HepG2 (cell line): Measurements from ENCODE around the gene CDK10. TPM values are rescaled to one million over a fixed set of nuclear protein-coding genes. Genes with fewer than 3 reads are reported as not detected.
A peak's percentile ranks its signal among the peaks of the same experiment; 100 is the strongest.

ENCODE experiments used
- CREB1 ChIP-seq, 2 experiments: fragments of 450-650 bp in 1 of 2; IDR thresholded peaks; 2 replicates each; pipeline ENCODE4 v1.6.1; 2016 to 2017; ENCODE audit warnings: control low read depth in 1 of 2, mild to moderate bottlenecking in 1 of 2, missing compliant biosample characterization in 1 of 2, missing genetic modification characterization in 1 of 2
- E2F1 ChIP-seq: sonication (generic); formaldehyde crosslinking; IDR thresholded peaks from 2 replicates; pipeline ENCODE4 v1.5.0; 2020; ENCODE audit warnings: missing genetic modification reagents
- ELF1 ChIP-seq: sonication (generic); formaldehyde crosslinking; IDR thresholded peaks from 2 replicates; pipeline ENCODE4 v1.4.0; 2020; ENCODE audit warnings: missing genetic modification reagents
- FOXO1 ChIP-seq: sonication (generic); formaldehyde crosslinking; IDR thresholded peaks from 2 replicates; pipeline ENCODE4 v1.4.0; 2020; ENCODE audit warnings: missing genetic modification reagents
- GRHL1 ChIP-seq: sonication (generic); formaldehyde crosslinking; conservative IDR thresholded peaks from 2 replicates; pipeline ENCODE4 v1.8.0; 2022; ENCODE audit warnings: missing genetic modification reagents
- MEIS1 ChIP-seq: sonication (generic); formaldehyde crosslinking; IDR thresholded peaks from 2 replicates; pipeline ENCODE4 v1.9.0; 2021; ENCODE audit warnings: mild to moderate bottlenecking, missing genetic modification reagents, moderate library complexity, borderline replicate concordance
- ONECUT2 ChIP-seq: sonication (generic); formaldehyde crosslinking; IDR thresholded peaks from 2 replicates; pipeline ENCODE4 v1.4.0; 2020; ENCODE audit warnings: missing genetic modification reagents
- PITX1 ChIP-seq: sonication (generic); formaldehyde crosslinking; IDR thresholded peaks from 2 replicates; pipeline ENCODE4 v1.5.1; 2020; ENCODE audit warnings: mild to moderate bottlenecking, missing genetic modification reagents
- POGZ ChIP-seq: sonication (generic); formaldehyde crosslinking; IDR thresholded peaks from 2 replicates; pipeline ENCODE4 v1.4.0; 2020; ENCODE audit warnings: mild to moderate bottlenecking, missing genetic modification reagents
- PTBP1 ChIP-seq: fragments of 200-400 bp; formaldehyde crosslinking; IDR thresholded peaks from 2 replicates; pipeline ENCODE4 v1.6.1; 2018; ENCODE audit warnings: low read length, low read depth; ENCODE audit not compliant: poor library complexity, severe bottlenecking
- SALL1 ChIP-seq: sonication (generic); formaldehyde crosslinking; IDR thresholded peaks from 2 replicates; pipeline ENCODE4 v1.8.0; 2022; ENCODE audit warnings: mild to moderate bottlenecking, missing genetic modification reagents
- ZNF20 ChIP-seq: sonication (generic); formaldehyde crosslinking; IDR thresholded peaks from 2 replicates; pipeline ENCODE4 v1.4.0; 2020; ENCODE audit warnings: mild to moderate bottlenecking, moderate library complexity, missing genetic modification reagents
- ZNF34 ChIP-seq: sonication (generic); formaldehyde crosslinking; IDR thresholded peaks from 2 replicates; pipeline ENCODE4 v1.4.0; 2020; ENCODE audit warnings: mild to moderate bottlenecking, missing genetic modification reagents, borderline replicate concordance
- ZNF350 ChIP-seq: sonication (generic); formaldehyde crosslinking; IDR thresholded peaks from 2 replicates; pipeline ENCODE4 v1.4.0; 2020; ENCODE audit warnings: mild to moderate bottlenecking, low read depth, missing genetic modification reagents, borderline replicate concordance
- ZNF503 ChIP-seq: sonication (generic); formaldehyde crosslinking; IDR thresholded peaks from 2 replicates; pipeline ENCODE4 v1.4.0; 2020; ENCODE audit warnings: missing genetic modification reagents
- ZNF607 ChIP-seq: sonication (generic); formaldehyde crosslinking; IDR thresholded peaks from 2 replicates; pipeline ENCODE4 v1.5.1; 2020; ENCODE audit warnings: missing genetic modification reagents, mild to moderate bottlenecking, borderline replicate concordance
- ZNF615 ChIP-seq: sonication (generic); formaldehyde crosslinking; IDR thresholded peaks from 2 replicates; pipeline ENCODE4 v1.5.0; 2020; ENCODE audit warnings: mild to moderate bottlenecking, missing genetic modification reagents, borderline replicate concordance
- ZNF670 ChIP-seq: sonication (generic); formaldehyde crosslinking; IDR thresholded peaks from 2 replicates; pipeline ENCODE4 v1.8.0; 2022; ENCODE audit warnings: mild to moderate bottlenecking, missing genetic modification reagents, borderline replicate concordance
- polyA plus RNA-seq, 8 experiments: library from polyadenylated mRNA; depleted of rRNA in 3 of 8; stranded (reverse) in 7 of 8; unstranded in 1 of 8; fragments of >200 nt; fragmentation: Illumina TruSeq in 4 of 8; extraction: Trizol in 4 of 8; gene quantifications; 2 replicates each; pipeline versions ENCODE4 v1.2.1 to v1.2.3, GENCODE V29; 2011 to 2016; ENCODE audit warnings: low read depth in 4 of 8, missing spikeins in 1 of 8, mixed read lengths in 1 of 8; ENCODE audit not compliant: insufficient read depth in 1 of 8
- total RNA-seq, 5 experiments: library from RNA; depleted of rRNA; stranded (reverse); fragments of >200 nt; fragmentation: Illumina TruSeq; extraction: Trizol; gene quantifications; 2 replicates each; pipeline ENCODE4 v1.2.3, GENCODE V29; 2016; ENCODE audit warnings: low read depth in 1 of 5
- TF ChIP-seq, protein P1 (sequence below): sonication (generic); formaldehyde crosslinking; IDR thresholded peaks from 2 replicates; pipeline ENCODE4 v1.4.0; 2020; ENCODE audit warnings: missing genetic modification reagents
- TF ChIP-seq, protein P2 (sequence below): sonication (generic); formaldehyde crosslinking; IDR thresholded peaks from 2 replicates; pipeline ENCODE4 v1.5.0; 2020; ENCODE audit warnings: mild to moderate bottlenecking, missing genetic modification reagents, borderline replicate concordance

CDK10 gene
- total and polyA plus RNA-seq, 2 of the 13 experiments (the other 11 are each of a cell fraction or from before 2014, with no cell fraction given): 2.5 to 3.9 TPM

DNA sequence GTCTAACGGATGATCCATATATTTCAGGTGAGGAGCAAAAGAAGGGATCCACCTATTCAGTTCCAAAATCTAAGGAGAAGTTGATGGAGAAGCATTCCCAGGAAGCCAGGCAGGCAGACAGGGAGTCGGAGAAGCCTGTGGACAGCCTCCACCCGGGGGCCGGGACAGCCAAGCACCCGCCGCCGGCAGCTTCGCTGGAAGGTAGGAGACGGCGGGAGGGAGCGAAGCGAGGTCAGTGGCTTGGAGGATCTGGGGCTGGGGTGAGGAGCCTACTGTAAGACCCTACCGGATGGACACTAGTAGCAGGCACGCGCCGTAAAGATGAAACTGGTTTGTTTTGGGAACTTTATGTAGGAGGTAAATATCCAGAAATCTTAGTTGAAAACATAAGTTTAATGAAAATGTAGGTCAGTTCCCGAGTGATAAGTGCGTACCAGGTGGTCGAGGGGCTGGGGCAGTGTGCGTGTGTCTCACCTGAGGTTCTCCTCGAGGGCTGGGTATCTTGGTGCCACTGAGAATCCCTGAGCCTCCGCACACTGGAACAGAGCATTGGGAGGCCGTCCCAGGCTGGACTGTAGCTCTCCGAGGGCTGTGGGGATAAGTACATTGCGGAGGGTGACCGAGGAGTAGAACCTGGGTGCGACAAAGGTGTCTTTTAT lies 28.1 kb upstream of the CDK10 start (continued):
- TF ChIP-seq ONECUT2 (CRISPR knock-in tag) (no peak), ZNF615 (CRISPR knock-in tag) (no peak), ZNF20 (CRISPR knock-in tag) (no peak), ZNF607 (CRISPR knock-in tag) (peak; percentile 59; the same call in 1 of the 2 replicates), ZNF503 (CRISPR knock-in tag) (no peak), FOXO1 (CRISPR knock-in tag) (no peak), ZNF670 (CRISPR knock-in tag) (0 out of 2 replicates have a peak, but pooled peaks have one; percentile 57), PITX1 (CRISPR knock-in tag) (no peak), CREB1 (IDR thresholded peaks at IDR 0.05) (no peak), CREB1 (CRISPR knock-in tag; IDR thresholded peaks at IDR 0.05) (no peak), POGZ (no peak), E2F1 (CRISPR knock-in tag) (no peak), PTBP1 (no peak), ZNF350 (CRISPR knock-in tag) (peak; percentile 17; the same call in 1 of the 2 replicates), ELF1 (CRISPR knock-in tag) (0 out of 2 replicates have a peak, but pooled peaks have one; percentile 12), GRHL1 (CRISPR knock-in tag) (no peak), SALL1 (CRISPR knock-in tag) (no peak), ZNF34 (CRISPR knock-in tag) (no peak), MEIS1 (0 out of 2 replicates have a peak, but pooled peaks have one; percentile 15)
- TF ChIP-seq, protein P1, sequence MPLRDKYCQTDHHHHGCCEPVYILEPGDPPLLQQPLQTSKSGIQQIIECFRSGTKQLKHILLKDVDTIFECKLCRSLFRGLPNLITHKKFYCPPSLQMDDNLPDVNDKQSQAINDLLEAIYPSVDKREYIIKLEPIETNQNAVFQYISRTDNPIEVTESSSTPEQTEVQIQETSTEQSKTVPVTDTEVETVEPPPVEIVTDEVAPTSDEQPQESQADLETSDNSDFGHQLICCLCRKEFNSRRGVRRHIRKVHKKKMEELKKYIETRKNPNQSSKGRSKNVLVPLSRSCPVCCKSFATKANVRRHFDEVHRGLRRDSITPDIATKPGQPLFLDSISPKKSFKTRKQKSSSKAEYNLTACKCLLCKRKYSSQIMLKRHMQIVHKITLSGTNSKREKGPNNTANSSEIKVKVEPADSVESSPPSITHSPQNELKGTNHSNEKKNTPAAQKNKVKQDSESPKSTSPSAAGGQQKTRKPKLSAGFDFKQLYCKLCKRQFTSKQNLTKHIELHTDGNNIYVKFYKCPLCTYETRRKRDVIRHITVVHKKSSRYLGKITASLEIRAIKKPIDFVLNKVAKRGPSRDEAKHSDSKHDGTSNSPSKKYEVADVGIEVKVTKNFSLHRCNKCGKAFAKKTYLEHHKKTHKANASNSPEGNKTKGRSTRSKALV (CRISPR knock-in tag): no peak
- TF ChIP-seq, protein P2, sequence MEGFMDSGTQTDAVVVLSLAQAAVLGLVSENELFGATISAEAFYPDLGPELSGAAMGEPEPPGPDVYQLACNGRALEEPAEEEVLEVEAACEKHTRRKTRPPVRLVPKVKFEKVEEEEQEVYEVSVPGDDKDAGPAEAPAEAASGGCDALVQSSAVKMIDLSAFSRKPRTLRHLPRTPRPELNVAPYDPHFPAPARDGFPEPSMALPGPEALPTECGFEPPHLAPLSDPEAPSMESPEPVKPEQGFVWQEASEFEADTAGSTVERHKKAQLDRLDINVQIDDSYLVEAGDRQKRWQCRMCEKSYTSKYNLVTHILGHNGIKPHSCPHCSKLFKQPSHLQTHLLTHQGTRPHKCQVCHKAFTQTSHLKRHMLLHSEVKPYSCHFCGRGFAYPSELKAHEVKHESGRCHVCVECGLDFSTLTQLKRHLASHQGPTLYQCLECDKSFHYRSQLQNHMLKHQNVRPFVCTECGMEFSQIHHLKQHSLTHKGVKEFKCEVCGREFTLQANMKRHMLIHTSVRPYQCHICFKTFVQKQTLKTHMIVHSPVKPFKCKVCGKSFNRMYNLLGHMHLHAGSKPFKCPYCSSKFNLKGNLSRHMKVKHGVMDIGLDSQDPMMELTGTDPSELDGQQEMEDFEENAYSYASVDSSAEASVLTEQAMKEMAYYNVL: peak; percentile 63; the same call in 1 of the 2 replicates
